GM12891 (cell line): ENCODE results near the gene KCNMB2.

Experiments
- PAX5 ChIP-seq: IDR thresholded peaks from 2 replicates; pipeline ENCODE4 v1.6.1; 2011; ENCODE audit warnings: low read length, moderate library complexity, mild to moderate bottlenecking; ENCODE audit not compliant: insufficient read depth, severe bottlenecking
- POLR2A ChIP-seq: IDR thresholded peaks from 2 replicates; pipeline ENCODE4 v1.6.1; 2011; ENCODE audit warnings: low read depth, low read length, control low read depth
- POLR2AphosphoS5 ChIP-seq: IDR thresholded peaks from 2 replicates; pipeline ENCODE4 v1.6.1; 2011; ENCODE audit warnings: low read depth, low read length, control low read depth
- SPI1 ChIP-seq: IDR thresholded peaks from 2 replicates; pipeline ENCODE4 v1.6.1; 2011; ENCODE audit warnings: low read depth, low read length, control low read depth
- TAF1 ChIP-seq: IDR thresholded peaks from 2 replicates; pipeline ENCODE4 v1.6.1; 2011; ENCODE audit warnings: low read depth, low read length, control low read depth

- 0 out of 2 replicates have a peak, but pooled peaks have one; percentile 15 for TF ChIP-seq TAF1
- no peak for TF ChIP-seq POLR2AphosphoS5
- no peak for TF ChIP-seq POLR2A
- no peak for TF ChIP-seq SPI1
- no peak for TF ChIP-seq PAX5
Measured at GRCh38 chr3:178522200-178523052, 13.8 kb upstream of the KCNMB2 start.
